HEK293 (cell line): ENCODE results near the gene CHRNA5.

Source experiments
- CTCF ChIA-PET: fragments of 350-600 bp; formaldehyde crosslinking; extraction: SDS; loops from one replicate; lab custom pipeline; 2021; ENCODE audit warnings: antibody characterized with exemption; lab: Yijun Ruan, JAX
- POLR2A ChIA-PET: fragments of 300-600 bp; formaldehyde crosslinking; extraction: SDS; loops from one replicate; lab custom pipeline; 2020; ENCODE audit warnings: antibody characterized with exemption, inconsistent platforms; lab: Yijun Ruan, JAX
- H3K27ac ChIP-seq: fragments of 200-500 bp; sonication (Bioruptor generic); 2 replicates; pipeline ENCODE4 v1.5.1; 2014; ENCODE audit warnings: low read depth, low read length, control low read depth, inconsistent platforms; ENCODE audit errors: extremely low read depth
- H3K36me3 ChIP-seq, 2 experiments: fragments of 200-500 bp in 1 of 2; sonication (Bioruptor generic) in 1 of 2; 1 replicate in 1 of 2; 2 replicates in 1 of 2; pipeline ENCODE4 v1.5.1; 2014 to 2017; ENCODE audit warnings: inconsistent platforms in 2 of 2, low read length in 2 of 2; ENCODE audit not compliant: control insufficient read depth in 2 of 2, insufficient read depth in 1 of 2
- H3K4me1 ChIP-seq: fragments of 200-500 bp; sonication (Bioruptor generic); 2 replicates; pipeline ENCODE4 v1.5.1; 2014; ENCODE audit warnings: mild to moderate bottlenecking, low read length, inconsistent platforms; ENCODE audit not compliant: control insufficient read depth, insufficient read depth
- H3K4me3 ChIP-seq: 2 replicates; pipeline ENCODE4 v1.5.1; 2011; ENCODE audit warnings: low read depth, mild to moderate bottlenecking, control low read depth, low read length, moderate library complexity
- H3K9me3 ChIP-seq: fragments of 200-500 bp; sonication (Bioruptor generic); 2 replicates; pipeline ENCODE4 v1.5.1; 2014; ENCODE audit warnings: low read depth, low read length, inconsistent platforms; ENCODE audit not compliant: control insufficient read depth, insufficient read depth
- BCL11A ChIP-seq: fragments of 450-650 bp; formaldehyde crosslinking; IDR thresholded peaks from 2 replicates; pipeline ENCODE4 v1.5.1; 2016; ENCODE audit warnings: low read depth, missing biosample characterization, missing genetic modification characterization
- GLIS1 ChIP-seq: fragments of 450-650 bp; formaldehyde crosslinking; IDR thresholded peaks from 2 replicates; pipeline ENCODE4 v1.5.1; 2016; ENCODE audit warnings: missing biosample characterization, missing genetic modification characterization
- GLIS2 ChIP-seq: fragments of 450-650 bp; formaldehyde crosslinking; IDR thresholded peaks from 2 replicates; pipeline ENCODE4 v1.5.1; 2016; ENCODE audit warnings: missing biosample characterization, missing genetic modification characterization
- HOXC10 ChIP-seq: sonication (generic); formaldehyde crosslinking; IDR thresholded peaks from 2 replicates; pipeline ENCODE4 v1.8.1; 2023; ENCODE audit warnings: mild to moderate bottlenecking, missing genetic modification reagents
- HOXD13 ChIP-seq: sonication (generic); formaldehyde crosslinking; IDR thresholded peaks from 2 replicates; pipeline ENCODE4 v1.8.0; 2022; ENCODE audit warnings: missing genetic modification reagents, borderline replicate concordance
- KLF16 ChIP-seq: fragments of 450-650 bp; formaldehyde crosslinking; IDR thresholded peaks from 2 replicates; pipeline ENCODE4 v1.5.1; 2017; ENCODE audit warnings: missing biosample characterization, missing genetic modification characterization
- KLF17 ChIP-seq: fragments of 450-650 bp; formaldehyde crosslinking; IDR thresholded peaks from 2 replicates; pipeline ENCODE4 v1.5.1; 2016; ENCODE audit warnings: missing biosample characterization, missing genetic modification characterization
- KLF8 ChIP-seq: fragments of 450-650 bp; formaldehyde crosslinking; IDR thresholded peaks from 2 replicates; pipeline ENCODE4 v1.5.1; 2016; ENCODE audit warnings: missing biosample characterization, missing genetic modification characterization
- OSR2 ChIP-seq: fragments of 450-650 bp; formaldehyde crosslinking; IDR thresholded peaks from 2 replicates; pipeline ENCODE4 v1.5.1; 2016; ENCODE audit warnings: missing biosample characterization, missing genetic modification characterization
- PRDM1 ChIP-seq: fragments of 450-650 bp; formaldehyde crosslinking; IDR thresholded peaks from 2 replicates; pipeline ENCODE4; 2016; ENCODE audit warnings: missing biosample characterization, missing genetic modification characterization
- REPIN1 ChIP-seq: fragments of 450-650 bp; formaldehyde crosslinking; IDR thresholded peaks from 2 replicates; pipeline ENCODE4 v1.5.1; 2017; ENCODE audit warnings: missing biosample characterization, missing genetic modification characterization, low read depth
- SALL2 ChIP-seq: fragments of 450-650 bp; formaldehyde crosslinking; IDR thresholded peaks from 2 replicates; pipeline ENCODE4 v1.5.0; 2017; ENCODE audit warnings: missing biosample characterization, mild to moderate bottlenecking, missing genetic modification characterization, borderline replicate concordance
- SP7 ChIP-seq: fragments of 450-650 bp; formaldehyde crosslinking; IDR thresholded peaks from 2 replicates; pipeline ENCODE4 v1.5.1; 2016; ENCODE audit warnings: missing biosample characterization, missing genetic modification characterization
- TRIM28 ChIP-seq: IDR thresholded peaks from 2 replicates; pipeline ENCODE4 v1.6.1; 2011; ENCODE audit warnings: low read length, control low read depth, borderline replicate concordance
- ZBTB17 ChIP-seq: fragments of 450-650 bp; formaldehyde crosslinking; IDR thresholded peaks from 2 replicates; pipeline ENCODE4 v1.5.1; 2016; ENCODE audit warnings: missing biosample characterization, missing genetic modification characterization
- ZBTB7A ChIP-seq: fragments of 450-650 bp; formaldehyde crosslinking; IDR thresholded peaks from 2 replicates; pipeline ENCODE4 v1.5.1; 2016; ENCODE audit warnings: low read depth, missing biosample characterization, missing genetic modification characterization
- ZFHX2 ChIP-seq: fragments of 450-650 bp; formaldehyde crosslinking; conservative IDR thresholded peaks from 2 replicates; pipeline ENCODE4 v1.5.1; 2016; ENCODE audit warnings: missing biosample characterization, missing genetic modification characterization
- ZFP3 ChIP-seq: fragments of 450-650 bp; formaldehyde crosslinking; IDR thresholded peaks from 2 replicates; pipeline ENCODE4 v1.5.1; 2016; ENCODE audit warnings: low read depth, missing biosample characterization, missing genetic modification characterization
- ZFP69B ChIP-seq: fragments of 450-650 bp; formaldehyde crosslinking; IDR thresholded peaks from 2 replicates; pipeline ENCODE4 v1.5.1; 2016; ENCODE audit warnings: missing biosample characterization, missing genetic modification characterization
- ZIC2 ChIP-seq: fragments of 450-650 bp; formaldehyde crosslinking; IDR thresholded peaks from 2 replicates; pipeline ENCODE4 v1.5.1; 2016; ENCODE audit warnings: missing biosample characterization, missing genetic modification characterization
- ZNF175 ChIP-seq: fragments of 450-650 bp; formaldehyde crosslinking; IDR thresholded peaks from 2 replicates; pipeline ENCODE4 v1.5.1; 2016; ENCODE audit warnings: missing biosample characterization, missing genetic modification characterization
- ZNF239 ChIP-seq: fragments of 450-650 bp; formaldehyde crosslinking; IDR thresholded peaks from 2 replicates; pipeline ENCODE4 v1.5.1; 2016; ENCODE audit warnings: missing biosample characterization, missing genetic modification characterization
- ZNF350 ChIP-seq: fragments of 450-650 bp; formaldehyde crosslinking; IDR thresholded peaks from 2 replicates; pipeline ENCODE4 v1.5.0; 2017; ENCODE audit warnings: missing biosample characterization, mild to moderate bottlenecking, missing genetic modification characterization
- ZNF394 ChIP-seq: fragments of 450-650 bp; formaldehyde crosslinking; IDR thresholded peaks from 2 replicates; pipeline ENCODE4 v1.5.1; 2016; ENCODE audit warnings: missing biosample characterization, missing genetic modification characterization, mild to moderate bottlenecking, moderate library complexity, borderline replicate concordance
- ZNF423 ChIP-seq: fragments of 450-650 bp; formaldehyde crosslinking; IDR thresholded peaks from 2 replicates; pipeline ENCODE4 v1.5.1; 2016; ENCODE audit warnings: missing biosample characterization, missing genetic modification characterization
- ZNF529 ChIP-seq: fragments of 450-650 bp; formaldehyde crosslinking; IDR thresholded peaks from 2 replicates; pipeline ENCODE4 v1.5.1; 2017; ENCODE audit warnings: missing genetic modification characterization, missing biosample characterization; ENCODE audit not compliant: insufficient replicate concordance
- ZNF548 ChIP-seq: fragments of 450-650 bp; formaldehyde crosslinking; IDR thresholded peaks from 2 replicates; pipeline ENCODE4 v1.5.1; 2016; ENCODE audit warnings: missing biosample characterization, missing genetic modification characterization
- ZNF600 ChIP-seq: fragments of 450-650 bp; formaldehyde crosslinking; IDR thresholded peaks from 2 replicates; pipeline ENCODE4 v1.5.1; 2016; ENCODE audit warnings: missing biosample characterization, missing genetic modification characterization
- ZNF629 ChIP-seq: fragments of 450-650 bp; formaldehyde crosslinking; IDR thresholded peaks from 2 replicates; pipeline ENCODE4 v1.5.1; 2017; ENCODE audit warnings: missing biosample characterization, missing genetic modification characterization
- ZNF707 ChIP-seq: fragments of 450-650 bp; formaldehyde crosslinking; IDR thresholded peaks from 2 replicates; pipeline ENCODE4 v1.5.1; 2016; ENCODE audit warnings: missing biosample characterization, missing genetic modification characterization
- ZNF785 ChIP-seq: fragments of 450-650 bp; formaldehyde crosslinking; IDR thresholded peaks from 2 replicates; pipeline ENCODE4 v1.5.1; 2016; ENCODE audit warnings: missing biosample characterization, missing genetic modification characterization
- TF ChIP-seq, protein P1 (sequence below): fragments of 450-650 bp; formaldehyde crosslinking; IDR thresholded peaks from 2 replicates; pipeline ENCODE4 v1.5.1; 2016; ENCODE audit warnings: missing biosample characterization, missing genetic modification characterization
- TF ChIP-seq, protein P2 (sequence below): fragments of 450-650 bp; formaldehyde crosslinking; IDR thresholded peaks from 2 replicates; pipeline ENCODE4 v1.5.1; 2017; ENCODE audit warnings: missing biosample characterization, missing genetic modification characterization
- TF ChIP-seq, protein P3 (sequence below): fragments of 450-650 bp; formaldehyde crosslinking; IDR thresholded peaks from 2 replicates; pipeline ENCODE4 v1.5.1; 2017; ENCODE audit warnings: missing biosample characterization, missing genetic modification characterization
- TF ChIP-seq, protein P4 (sequence below): fragments of 450-650 bp; formaldehyde crosslinking; IDR thresholded peaks from 2 replicates; pipeline ENCODE4 v1.5.1; 2016; ENCODE audit warnings: missing biosample characterization, missing genetic modification characterization

The CHRNA5 gene

DNA sequence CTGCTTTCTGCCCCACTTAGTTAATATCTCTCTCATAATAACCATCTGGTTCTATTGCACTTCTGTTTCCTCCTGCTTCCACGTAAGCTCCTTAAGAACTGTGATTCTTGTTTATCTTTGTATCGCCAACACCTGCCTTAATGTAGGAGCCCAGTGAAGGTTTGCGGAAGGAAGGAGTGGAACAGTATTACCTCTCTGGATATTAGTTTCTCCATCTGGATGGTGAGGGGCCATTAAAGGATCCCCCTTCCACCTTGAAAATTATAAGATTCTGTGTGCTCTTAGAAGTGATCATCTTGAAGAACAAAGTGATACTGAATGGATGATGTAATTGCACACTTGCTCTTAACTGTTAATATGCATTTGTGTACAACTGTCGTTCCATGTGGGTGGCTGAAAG, 2.2 kb downstream of the CHRNA5 start:
- peaks cover 15% of the 10 kb centered on the region for H3K4me1 ChIP-seq
- CTCF ChIA-PET: interaction anchor here (0.6 to 1.6 kb wide), 3 partner anchors 33 to 141 kb away, joined by 3 to 4 read pairs (median 3); no protein-coding TSS in a partner anchor
- POLR2A ChIA-PET: interaction anchor here (0.9 to 5.2 kb wide), 2 partner anchors 10 to 27 kb away, joined by 3 to 78 read pairs; partner anchors contain the start of gene PSMA4
- H3K27ac ChIP-seq: no peak overlapping the region
- no peak overlapping the region for H3K4me3 ChIP-seq
- no peaks in the 10 kb centered on the region for H3K9me3 ChIP-seq
- no peaks in the 10 kb centered on the region for H3K36me3 ChIP-seq
- TF ChIP-seq GLIS2 (no peak), ZNF548 (tag by site-specific recombination) (no peak), REPIN1 (no peak), HOXC10 (CRISPR knock-in tag) (no peak), ZNF350 (tag by site-specific recombination) (no peak), ZNF600 (peak; percentile 63), SALL2 (no peak), SP7 (0 out of 2 replicates have a peak, but pooled peaks have one; percentile 17), ZNF394 (tag by site-specific recombination) (no peak), ZNF175 (tag by site-specific recombination) (no peak), KLF8 (tag by site-specific recombination) (no peak), ZNF785 (tag by site-specific recombination) (no peak), ZNF423 (tag by site-specific recombination) (no peak), PRDM1 (tag by site-specific recombination) (peak; percentile 83), OSR2 (tag by site-specific recombination) (peak; percentile 63), HOXD13 (CRISPR knock-in tag) (no peak), BCL11A (tag by site-specific recombination) (no peak), ZFP3 (tag by site-specific recombination) (no peak), TRIM28 (0 out of 2 replicates have a peak, but pooled peaks have one; percentile 26), ZBTB17 (tag by site-specific recombination) (peak; percentile 87), ZIC2 (tag by site-specific recombination) (no peak), KLF16 (tag by site-specific recombination) (no peak), ZNF629 (tag by site-specific recombination) (0 out of 2 replicates have a peak, but pooled peaks have one; percentile 22), ZNF707 (tag by site-specific recombination) (no peak), ZNF239 (tag by site-specific recombination) (no peak), KLF17 (tag by site-specific recombination) (no peak), ZNF529 (tag by site-specific recombination) (no peak), GLIS1 (peak; percentile 20; the same call in 1 of the 2 replicates), ZBTB7A (tag by site-specific recombination) (no peak), ZFHX2 (tag by site-specific recombination) (peak; percentile 34), ZFP69B (tag by site-specific recombination) (0 out of 2 replicates have a peak, but pooled peaks have one; percentile 35)
- TF ChIP-seq, protein P1, sequence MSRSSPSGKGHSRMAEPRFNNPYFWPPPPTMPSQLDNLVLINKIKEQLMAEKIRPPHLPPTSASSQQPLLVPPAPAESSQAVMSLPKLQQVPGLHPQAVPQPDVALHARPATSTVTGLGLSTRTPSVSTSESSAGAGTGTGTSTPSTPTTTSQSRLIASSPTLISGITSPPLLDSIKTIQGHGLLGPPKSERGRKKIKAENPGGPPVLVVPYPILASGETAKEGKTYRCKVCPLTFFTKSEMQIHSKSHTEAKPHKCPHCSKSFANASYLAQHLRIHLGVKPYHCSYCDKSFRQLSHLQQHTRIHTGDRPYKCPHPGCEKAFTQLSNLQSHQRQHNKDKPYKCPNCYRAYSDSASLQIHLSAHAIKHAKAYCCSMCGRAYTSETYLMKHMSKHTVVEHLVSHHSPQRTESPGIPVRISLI (tag by site-specific recombination): no peak
- TF ChIP-seq, protein P2, sequence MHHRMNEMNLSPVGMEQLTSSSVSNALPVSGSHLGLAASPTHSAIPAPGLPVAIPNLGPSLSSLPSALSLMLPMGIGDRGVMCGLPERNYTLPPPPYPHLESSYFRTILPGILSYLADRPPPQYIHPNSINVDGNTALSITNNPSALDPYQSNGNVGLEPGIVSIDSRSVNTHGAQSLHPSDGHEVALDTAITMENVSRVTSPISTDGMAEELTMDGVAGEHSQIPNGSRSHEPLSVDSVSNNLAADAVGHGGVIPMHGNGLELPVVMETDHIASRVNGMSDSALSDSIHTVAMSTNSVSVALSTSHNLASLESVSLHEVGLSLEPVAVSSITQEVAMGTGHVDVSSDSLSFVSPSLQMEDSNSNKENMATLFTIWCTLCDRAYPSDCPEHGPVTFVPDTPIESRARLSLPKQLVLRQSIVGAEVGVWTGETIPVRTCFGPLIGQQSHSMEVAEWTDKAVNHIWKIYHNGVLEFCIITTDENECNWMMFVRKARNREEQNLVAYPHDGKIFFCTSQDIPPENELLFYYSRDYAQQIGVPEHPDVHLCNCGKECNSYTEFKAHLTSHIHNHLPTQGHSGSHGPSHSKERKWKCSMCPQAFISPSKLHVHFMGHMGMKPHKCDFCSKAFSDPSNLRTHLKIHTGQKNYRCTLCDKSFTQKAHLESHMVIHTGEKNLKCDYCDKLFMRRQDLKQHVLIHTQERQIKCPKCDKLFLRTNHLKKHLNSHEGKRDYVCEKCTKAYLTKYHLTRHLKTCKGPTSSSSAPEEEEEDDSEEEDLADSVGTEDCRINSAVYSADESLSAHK (tag by site-specific recombination): no peak
- TF ChIP-seq, protein P3, sequence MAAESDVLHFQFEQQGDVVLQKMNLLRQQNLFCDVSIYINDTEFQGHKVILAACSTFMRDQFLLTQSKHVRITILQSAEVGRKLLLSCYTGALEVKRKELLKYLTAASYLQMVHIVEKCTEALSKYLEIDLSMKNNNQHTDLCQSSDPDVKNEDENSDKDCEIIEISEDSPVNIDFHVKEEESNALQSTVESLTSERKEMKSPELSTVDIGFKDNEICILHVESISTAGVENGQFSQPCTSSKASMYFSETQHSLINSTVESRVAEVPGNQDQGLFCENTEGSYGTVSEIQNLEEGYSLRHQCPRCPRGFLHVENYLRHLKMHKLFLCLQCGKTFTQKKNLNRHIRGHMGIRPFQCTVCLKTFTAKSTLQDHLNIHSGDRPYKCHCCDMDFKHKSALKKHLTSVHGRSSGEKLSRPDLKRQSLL (tag by site-specific recombination): no peak
- TF ChIP-seq, protein P4, sequence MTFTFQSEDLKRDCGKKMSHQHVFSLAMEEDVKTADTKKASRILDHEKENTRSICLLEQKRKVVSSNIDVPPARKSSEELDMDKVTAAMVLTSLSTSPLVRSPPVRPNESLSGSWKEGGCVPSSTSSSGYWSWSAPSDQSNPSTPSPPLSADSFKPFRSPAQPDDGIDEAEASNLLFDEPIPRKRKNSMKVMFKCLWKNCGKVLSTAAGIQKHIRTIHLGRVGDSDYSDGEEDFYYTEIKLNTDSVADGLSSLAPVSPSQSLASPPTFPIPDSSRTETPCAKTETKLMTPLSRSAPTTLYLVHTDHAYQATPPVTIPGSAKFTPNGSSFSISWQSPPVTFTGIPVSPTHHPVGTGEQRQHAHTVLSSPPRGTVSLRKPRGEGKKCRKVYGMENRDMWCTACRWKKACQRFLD (tag by site-specific recombination): no peak
